NCI-H146 (cell line): ENCODE results near the gene CD274.
"Not testable (repeated sequence)": the region's sequence is repeated elsewhere in the genome, so short reads cannot be mapped to it uniquely, and the experiment has no call there.

Experiments used
- DNase-seq: peaks from one replicate; lab custom pipeline; 2025; lab: John Stamatoyannopoulos, UW

The CD274 gene

GRCh38 chr9:5466766-5467165 lies 16.4 kb downstream of the CD274 start:
- no peak for DNase-seq

DNA sequence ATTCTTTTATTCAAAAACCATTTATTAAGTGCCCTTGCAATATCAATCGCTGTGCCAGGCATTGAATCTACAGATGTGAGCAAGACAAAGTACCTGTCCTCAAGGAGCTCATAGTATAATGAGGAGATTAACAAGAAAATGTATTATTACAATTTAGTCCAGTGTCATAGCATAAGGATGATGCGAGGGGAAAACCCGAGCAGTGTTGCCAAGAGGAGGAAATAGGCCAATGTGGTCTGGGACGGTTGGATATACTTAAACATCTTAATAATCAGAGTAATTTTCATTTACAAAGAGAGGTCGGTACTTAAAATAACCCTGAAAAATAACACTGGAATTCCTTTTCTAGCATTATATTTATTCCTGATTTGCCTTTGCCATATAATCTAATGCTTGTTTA lies 18.5 kb downstream of the CD274 start:
- no peak for DNase-seq

DNA sequence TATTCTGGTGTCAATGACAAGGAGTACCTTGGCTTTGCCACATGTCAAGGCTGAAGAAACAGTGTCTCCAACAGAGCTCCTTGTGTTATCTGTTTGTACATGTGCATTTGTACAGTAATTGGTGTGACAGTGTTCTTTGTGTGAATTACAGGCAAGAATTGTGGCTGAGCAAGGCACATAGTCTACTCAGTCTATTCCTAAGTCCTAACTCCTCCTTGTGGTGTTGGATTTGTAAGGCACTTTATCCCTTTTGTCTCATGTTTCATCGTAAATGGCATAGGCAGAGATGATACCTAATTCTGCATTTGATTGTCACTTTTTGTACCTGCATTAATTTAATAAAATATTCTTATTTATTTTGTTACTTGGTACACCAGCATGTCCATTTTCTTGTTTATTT lies 19.8 kb downstream of the CD274 start:
- no peak for DNase-seq

- DNase-seq = no peak
Observed at GRCh38 chr9:5470816-5471215, 20.5 kb downstream of the CD274 start.

DNA sequence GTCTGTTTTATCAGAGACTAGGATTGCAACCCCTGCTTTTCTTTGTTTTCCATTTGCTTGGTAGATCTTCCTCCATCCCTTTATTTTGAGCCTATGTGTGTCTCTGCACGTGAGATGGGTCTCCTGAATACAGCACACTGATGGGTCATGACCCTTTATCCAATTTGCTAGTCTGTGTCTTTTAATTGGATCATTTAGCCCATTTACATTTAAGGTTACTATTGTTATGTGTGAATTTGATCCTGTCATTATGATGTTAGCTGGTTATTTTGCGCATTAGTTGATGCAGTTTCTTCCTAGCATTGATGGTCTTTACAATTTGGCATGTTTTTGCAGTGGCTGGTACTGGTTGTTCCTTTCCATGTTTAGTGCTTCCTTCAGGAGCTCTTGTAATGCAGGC lies 25.3 kb downstream of the CD274 start:
- DNase-seq = not testable (repeated sequence)

GRCh38 chr9:5478206-5478605 lies 27.9 kb downstream of the CD274 start:
- DNase-seq = no peak

DNA sequence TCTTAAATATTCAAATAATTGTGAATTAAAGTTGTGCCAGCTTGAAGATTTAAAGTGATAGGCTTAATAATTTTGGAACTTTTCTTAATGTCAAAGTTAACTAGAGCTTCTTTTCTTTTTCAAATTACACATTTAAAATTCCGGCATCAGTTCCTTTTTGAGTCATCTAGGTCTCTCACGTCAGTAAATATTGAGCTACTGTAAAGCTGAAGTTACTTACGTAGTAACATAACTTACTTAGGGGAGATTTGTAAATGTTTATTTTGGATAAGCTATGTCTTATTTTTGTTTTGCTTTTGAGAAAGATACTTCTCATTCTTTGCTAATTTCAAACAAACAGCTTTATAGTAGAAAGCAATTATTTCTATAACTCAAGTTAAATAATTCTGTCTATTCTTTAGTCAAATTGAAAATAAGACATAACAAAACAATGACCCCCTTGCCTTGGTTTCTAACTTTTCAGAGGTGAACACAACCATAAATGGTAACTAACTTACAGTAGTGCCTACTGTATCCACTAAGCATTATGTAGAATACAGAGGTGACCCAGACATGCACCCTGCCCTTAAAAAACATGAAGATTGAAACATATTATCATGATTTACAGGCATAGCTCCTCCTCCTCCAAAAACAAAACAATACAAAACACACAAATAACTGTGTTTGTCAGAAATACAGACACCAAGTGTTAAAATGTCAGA lies 29.8 kb downstream of the CD274 start:
- no peak for DNase-seq

DNA sequence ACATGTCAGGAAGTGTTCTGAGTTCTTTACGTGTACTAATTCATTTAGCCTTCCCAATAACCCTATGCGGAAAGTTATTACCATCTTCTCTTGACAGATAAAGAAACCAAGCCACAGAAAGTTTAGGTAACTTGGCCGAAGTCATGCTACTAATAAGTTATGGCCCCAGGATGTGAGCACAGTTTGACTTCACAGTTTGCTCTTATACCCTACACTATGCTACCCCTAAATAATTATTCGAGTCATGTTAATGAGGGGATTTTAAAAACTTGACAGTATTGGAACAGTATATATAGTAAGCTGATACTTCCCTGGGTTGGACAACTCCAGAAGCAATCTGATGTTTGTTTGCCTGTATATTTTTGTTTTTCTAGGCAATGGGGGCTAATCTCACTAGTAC lies 30.6 kb downstream of the CD274 start:
- no peak for DNase-seq

DNA sequence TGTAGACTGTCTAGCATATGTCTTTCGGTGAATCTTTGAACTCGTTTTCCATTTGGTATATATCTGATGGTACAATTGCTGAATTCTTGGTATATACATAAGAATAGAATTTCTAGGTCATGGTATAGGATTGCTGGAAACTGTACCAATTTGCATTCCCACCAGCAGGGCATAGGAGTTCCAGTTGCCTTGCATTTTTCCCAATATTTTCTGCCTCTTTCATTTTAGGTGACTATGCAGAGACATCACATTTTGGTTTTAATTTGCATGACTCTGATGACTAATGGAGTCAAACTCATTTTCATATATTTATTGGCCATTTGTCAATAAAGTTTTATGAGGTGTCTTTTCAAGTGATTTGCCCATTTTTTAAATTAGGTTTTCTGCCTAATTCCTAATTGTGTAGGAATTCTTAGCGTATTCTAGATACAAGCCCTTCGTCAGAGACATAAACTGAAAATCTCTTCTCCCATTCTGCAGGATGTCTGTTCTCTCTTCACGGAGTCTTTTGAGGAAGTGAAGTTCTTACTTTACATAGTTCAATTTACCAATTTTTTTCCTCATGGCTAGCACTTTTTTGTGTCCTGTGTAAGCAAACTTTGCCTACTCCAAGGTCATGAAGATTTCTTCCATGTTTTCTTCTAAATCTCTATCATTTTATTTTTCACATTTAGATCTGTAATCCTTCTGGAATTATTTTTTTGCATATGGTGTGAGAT lies 31.1 kb downstream of the CD274 start:
- DNase-seq = no peak

DNA sequence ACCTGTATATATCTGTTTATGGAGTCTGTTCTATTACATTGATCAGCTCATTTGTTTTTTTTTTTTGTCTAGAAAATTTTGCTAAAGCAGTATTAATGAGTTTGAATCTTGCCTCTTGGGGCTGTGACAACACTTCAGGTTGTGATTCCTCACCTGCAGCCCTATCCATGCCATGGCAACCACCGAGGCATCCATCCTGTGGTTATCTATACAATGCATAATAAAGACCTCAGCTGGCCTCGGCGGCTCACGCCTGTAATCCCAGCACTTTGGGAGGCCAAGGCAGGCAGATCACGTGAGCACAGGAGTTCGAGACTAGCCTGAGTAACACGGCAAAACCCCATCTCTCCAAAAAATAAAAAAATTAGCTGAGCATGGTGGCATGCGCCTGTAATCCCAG lies 31.9 kb downstream of the CD274 start:
- no peak for DNase-seq

DNA sequence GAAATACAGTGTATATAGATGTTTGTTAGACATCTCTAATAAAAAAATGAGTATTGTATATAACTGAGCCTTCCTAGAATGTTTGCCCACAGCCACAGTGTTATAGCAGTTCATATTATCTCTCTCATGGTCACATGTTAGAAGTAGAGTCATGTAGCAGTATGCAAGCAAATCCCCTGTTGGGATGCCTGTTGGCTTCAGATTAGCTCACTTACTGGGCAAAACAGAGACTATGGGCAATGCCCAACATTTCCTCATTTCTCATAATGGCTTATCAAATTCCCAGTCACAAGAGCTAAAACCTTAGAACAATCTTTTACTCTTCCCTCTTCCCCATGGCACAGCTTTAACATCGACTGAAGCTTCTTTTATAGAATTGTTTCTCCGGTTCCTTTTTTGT lies 33.0 kb downstream of the CD274 start:
- no peak for DNase-seq

DNA sequence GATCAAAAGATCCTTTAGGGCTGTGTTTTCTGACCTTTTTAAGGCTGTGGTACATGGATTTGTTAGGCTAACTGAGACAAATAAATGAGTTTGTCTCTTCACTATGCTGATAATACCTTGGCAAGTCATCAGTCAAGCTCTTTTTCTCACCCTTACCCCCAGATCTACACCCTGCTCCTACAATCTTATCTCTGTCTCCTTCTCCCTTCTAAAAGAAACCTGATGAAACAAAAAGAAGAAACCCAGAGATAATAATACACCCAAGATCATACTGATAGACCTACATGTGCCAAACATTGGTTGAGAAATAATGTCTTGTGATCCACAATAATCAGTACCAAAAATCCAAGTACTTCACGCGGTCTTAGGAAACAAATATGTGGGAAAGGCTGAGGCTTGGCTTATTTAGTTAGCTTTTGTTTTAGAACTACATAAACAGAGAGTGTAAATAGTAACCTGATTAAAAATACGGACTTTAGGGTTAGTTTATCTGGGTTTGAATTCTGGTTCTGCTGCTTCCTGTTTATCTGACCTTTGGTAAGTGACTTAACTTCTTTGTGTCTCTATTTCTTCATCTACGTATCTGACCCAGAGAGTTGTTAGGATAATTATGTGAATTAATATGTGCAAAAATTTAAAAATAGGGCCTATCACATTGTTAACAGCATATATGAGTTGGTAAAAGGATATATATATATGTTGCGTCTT lies 35.2 kb downstream of the CD274 start:
- no peak for DNase-seq

DNA sequence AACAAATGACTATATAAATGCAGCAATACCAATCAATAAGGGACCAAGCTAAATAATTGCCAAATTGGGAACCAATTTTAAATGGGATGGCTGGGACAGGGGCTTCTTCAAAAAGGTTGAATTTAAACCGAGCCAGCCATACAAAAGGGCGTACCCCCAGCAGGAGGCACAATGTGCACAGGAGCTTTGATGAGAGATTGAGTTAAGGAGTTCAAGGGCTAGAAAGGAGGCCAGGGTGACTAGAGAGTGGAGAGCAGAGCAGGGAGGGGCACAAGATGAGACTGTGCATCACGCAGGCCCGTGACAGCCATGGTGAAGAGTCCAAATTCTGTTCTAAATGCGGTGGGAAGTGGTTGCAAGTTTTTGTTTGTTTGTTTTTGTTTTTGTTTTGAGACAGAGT lies 36.6 kb downstream of the CD274 start:
- no peak for DNase-seq

GRCh38 chr9:5488221-5489008 lies 38.1 kb downstream of the CD274 start:
- DNase-seq = no peak

- no peak for DNase-seq
Observed at GRCh38 chr9:5489630-5490490, 39.5 kb downstream of the CD274 start.

DNA sequence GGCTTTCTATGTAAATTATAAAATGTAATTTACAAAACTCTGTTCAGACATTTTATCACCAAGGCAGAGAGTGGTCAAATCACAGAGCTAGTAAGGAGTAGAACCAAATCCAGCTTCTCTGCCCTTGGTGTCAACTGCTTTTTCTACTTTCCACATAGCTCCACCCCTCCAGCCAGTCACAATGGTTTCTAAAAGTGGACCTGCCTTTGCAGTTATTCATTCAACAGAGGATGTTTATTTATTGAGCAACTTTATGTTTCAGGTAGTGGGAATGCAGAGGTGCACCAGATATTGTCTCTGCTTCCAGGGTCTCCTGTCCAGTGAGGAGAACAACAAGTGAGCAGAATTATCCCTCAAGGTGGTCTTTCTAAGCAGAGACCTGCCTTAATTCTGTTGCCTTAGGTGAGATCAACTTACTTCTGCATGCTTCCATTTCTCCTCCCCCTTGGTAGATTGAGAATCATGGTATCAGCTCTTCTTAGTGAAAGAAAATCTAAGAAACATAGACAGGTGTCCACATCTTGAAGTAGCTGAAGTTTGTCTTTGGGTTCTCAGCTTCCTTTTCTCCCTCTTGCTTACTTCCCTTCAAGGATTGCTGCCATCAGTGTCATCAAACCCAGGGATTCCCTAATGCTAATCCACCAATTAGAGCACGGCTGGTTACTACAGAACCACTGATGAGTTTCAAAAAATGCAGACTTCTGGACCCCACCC lies 42.8 kb downstream of the CD274 start:
- no peak for DNase-seq

DNA sequence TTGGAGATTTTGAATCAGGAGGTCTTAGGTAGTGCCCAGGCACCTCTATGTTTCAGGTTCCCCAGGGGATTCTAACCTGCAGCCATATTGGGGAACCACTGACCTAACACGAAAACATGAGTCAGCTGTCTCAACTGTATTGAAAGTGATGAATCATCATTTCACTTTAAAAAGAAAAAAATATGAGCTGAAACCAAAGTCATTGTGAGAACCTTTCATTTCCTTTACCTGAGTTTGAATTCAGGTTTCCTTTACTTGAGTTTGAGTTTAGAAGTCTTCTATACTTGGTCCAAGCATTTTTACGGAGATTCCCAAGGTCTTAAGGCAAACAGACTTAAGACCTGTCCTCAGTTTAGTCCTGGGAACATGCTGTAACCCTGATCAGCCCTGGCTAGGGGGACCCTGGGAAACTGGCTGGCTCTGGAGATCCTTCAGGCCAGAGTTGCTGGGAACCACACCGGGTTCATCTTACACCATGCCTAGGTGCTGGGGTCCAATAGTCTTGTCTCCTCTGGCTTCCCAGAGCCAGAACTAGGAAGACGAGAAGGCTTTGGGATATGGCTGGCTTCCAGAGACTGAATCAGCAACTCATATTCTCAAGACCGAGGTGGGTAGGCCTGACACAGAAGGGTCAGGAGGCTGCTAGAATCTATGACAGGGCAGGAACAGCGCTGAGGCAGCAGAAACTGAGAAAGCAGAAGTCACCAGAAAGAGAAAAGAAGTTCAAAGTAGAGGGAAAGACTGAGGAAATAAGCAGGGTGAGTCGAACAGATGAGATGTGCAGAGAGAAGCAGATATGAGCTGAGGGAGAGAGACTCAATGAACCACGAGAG lies 43.6 kb downstream of the CD274 start:
- no peak for DNase-seq

- not testable (repeated sequence) for DNase-seq
Observed at GRCh38 chr9:5494765-5495164, 44.4 kb downstream of the CD274 start.

- no peak for DNase-seq
Observed at GRCh38 chr9:5499157-5499556, 48.8 kb downstream of the CD274 start.

DNA sequence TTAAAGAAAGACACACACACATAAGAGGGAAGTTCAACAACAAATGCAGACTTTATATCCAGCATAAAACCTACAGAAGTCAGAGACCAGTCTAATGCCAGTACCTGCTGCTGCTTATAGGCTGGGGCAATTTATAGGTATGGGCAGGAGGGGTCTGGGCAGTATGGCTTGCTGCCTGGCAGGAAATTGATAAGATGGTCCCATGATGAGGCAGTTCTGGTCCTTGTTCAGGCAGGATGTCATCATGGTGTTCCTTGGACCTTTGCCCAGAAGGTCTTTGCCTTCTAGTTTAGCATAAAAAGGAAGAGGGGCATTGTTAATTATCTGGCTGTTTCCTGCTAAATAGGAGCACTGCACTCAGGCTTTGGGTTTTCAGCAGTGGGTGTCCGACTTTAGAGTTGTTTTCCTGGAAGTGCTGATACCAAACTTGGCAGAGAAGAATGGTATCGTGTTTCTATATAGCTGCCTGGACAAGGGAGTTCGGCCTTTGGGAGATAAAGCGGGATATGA lies 49.6 kb downstream of the CD274 start:
- no peak for DNase-seq
